ENCODE data around the gene DEPDC7. TPM values are rescaled to one million over a fixed set of nuclear protein-coding genes. Genes with fewer than 3 reads are reported as not detected.
"Not testable (repeated sequence)": the region's sequence is repeated elsewhere in the genome, so short reads cannot be mapped to it uniquely, and the experiment has no call there.

The DEPDC7 gene
- total and polyA plus RNA-seq, 11 donors = 0.12 to 1.0 (median 0.32) TPM; not detected in 3

- Histone ChIP-seq H3K9me3 (no peaks in the 10 kb centered on the region), H3K27ac (no peak overlapping the region), H3K27me3 (no peaks in the 10 kb centered on the region), H3K36me3 (no peaks in the 10 kb centered on the region), H3K4me3 (no peak overlapping the region), H3K4me1 (no peaks in the 10 kb centered on the region)
- intact Hi-C loops (cut with DNase I) = no loop called here
- DNase-seq (no peak), ATAC-seq (no peak)
- WGBS, 4 donors = 78 to 87% (median 83%) methylated on average over 2 of the region's 2 CpGs
- TF ChIP-seq POLR2A (IDR thresholded peaks at IDR 0.05) (no peak), CTCF (IDR thresholded peaks at IDR 0.05) (no peak)
These were observed 11.6 kb downstream of the DEPDC7 start for GRCh38 chr11:33027233-33027632.

- H3K36me3 ChIP-seq = no peaks in the 10 kb centered on the region
- no peak for ATAC-seq
These were observed 12.3 kb downstream of the DEPDC7 start for GRCh38 chr11:33027846-33028536.

GRCh38 chr11:33028537-33028914 is 12.8 kb downstream of the DEPDC7 start:
- no peak overlapping the region for H3K27ac ChIP-seq
- DNase-seq (no peak), ATAC-seq (no peak)
- intact Hi-C loops (cut with DNase I) = no loop called here
- no peak for TF ChIP-seq POLR2A (IDR thresholded peaks at IDR 0.05)
- no peaks in the 10 kb centered on the region for H3K4me1 ChIP-seq
- no peaks in the 10 kb centered on the region for H3K36me3 ChIP-seq
- no peaks in the 10 kb centered on the region for H3K9me3 ChIP-seq
- WGBS, 4 donors = 83 to 94% (median 87%) methylated on average over 2 of the region's 2 CpGs
- no peaks in the 10 kb centered on the region for H3K27me3 ChIP-seq
- no peak overlapping the region for H3K4me3 ChIP-seq

More at GRCh38 chr11:33027846-33028536, 12.3 kb downstream of the DEPDC7 start:
- H3K27me3 ChIP-seq = no peaks in the 10 kb centered on the region
- 88 to 94% (median 89%) methylated on average over 4 of the region's 4 CpGs for WGBS, 4 donors
- H3K4me3 ChIP-seq = no peak overlapping the region
- no peak for TF ChIP-seq POLR2A (IDR thresholded peaks at IDR 0.05)
- no peak for TF ChIP-seq CTCF (IDR thresholded peaks at IDR 0.05)
- H3K4me1 ChIP-seq = no peaks in the 10 kb centered on the region
- no peak overlapping the region for H3K27ac ChIP-seq
- no peaks in the 10 kb centered on the region for H3K9me3 ChIP-seq
- no peak for DNase-seq
- intact Hi-C loops (cut with DNase I) = no loop called here

GRCh38 chr11:33029218-33029617 is 13.5 kb downstream of the DEPDC7 start:
- H3K27me3 ChIP-seq; intact Hi-C loops (cut with DNase I); H3K27ac ChIP-seq; H3K36me3 ChIP-seq; DNase-seq; ATAC-seq; H3K4me3 ChIP-seq; H3K4me1 ChIP-seq; H3K9me3 ChIP-seq: not testable (repeated sequence)
- 83 to 92% (median 90%) methylated on average over 6 of the region's 6 CpGs for WGBS, 4 donors

- Histone ChIP-seq H3K9me3 (no peaks in the 10 kb centered on the region), H3K36me3 (no peaks in the 10 kb centered on the region), H3K4me1 (peaks cover 0 to 1% (median 0%) of the 10 kb centered on the region in 12 donors), H3K27me3 (no peaks in the 10 kb centered on the region), H3K27ac (no peak overlapping the region), H3K4me3 (no peak overlapping the region)
- intact Hi-C loops (cut with DNase I) = loop anchor here in 1 of 10 donors (10.0 kb wide), 1 partner anchor 139 kb away; the partner anchor contains the start of gene QSER1
- WGBS, 4 donors = 67 to 80% (median 74%) methylated on average over 4 of the region's 4 CpGs
- no peak for TF ChIP-seq POLR2A (IDR thresholded peaks at IDR 0.05)
- no peak for TF ChIP-seq CTCF (IDR thresholded peaks at IDR 0.05)
- no peak for DNase-seq
- no peak for ATAC-seq
These were observed 17.8 kb downstream of the DEPDC7 start for GRCh38 chr11:33033493-33033892.
